Activated naive CD4-positive, alpha-beta T cell treated with anti-CD3 and anti-CD28 coated beads, Interleukin-2, amount 50 U/mL, for 16 hours (primary cell): Measurements from ENCODE around the gene LPIN3.
"Not testable (repeated sequence)": the region's sequence is repeated elsewhere in the genome, so short reads cannot be mapped to it uniquely, and the experiment has no call there.

Source experiments
- DNase-seq: peaks from one replicate; pipeline ENCODE4 v3.0.0-alpha.2; 2020

Gene LPIN3

DNA sequence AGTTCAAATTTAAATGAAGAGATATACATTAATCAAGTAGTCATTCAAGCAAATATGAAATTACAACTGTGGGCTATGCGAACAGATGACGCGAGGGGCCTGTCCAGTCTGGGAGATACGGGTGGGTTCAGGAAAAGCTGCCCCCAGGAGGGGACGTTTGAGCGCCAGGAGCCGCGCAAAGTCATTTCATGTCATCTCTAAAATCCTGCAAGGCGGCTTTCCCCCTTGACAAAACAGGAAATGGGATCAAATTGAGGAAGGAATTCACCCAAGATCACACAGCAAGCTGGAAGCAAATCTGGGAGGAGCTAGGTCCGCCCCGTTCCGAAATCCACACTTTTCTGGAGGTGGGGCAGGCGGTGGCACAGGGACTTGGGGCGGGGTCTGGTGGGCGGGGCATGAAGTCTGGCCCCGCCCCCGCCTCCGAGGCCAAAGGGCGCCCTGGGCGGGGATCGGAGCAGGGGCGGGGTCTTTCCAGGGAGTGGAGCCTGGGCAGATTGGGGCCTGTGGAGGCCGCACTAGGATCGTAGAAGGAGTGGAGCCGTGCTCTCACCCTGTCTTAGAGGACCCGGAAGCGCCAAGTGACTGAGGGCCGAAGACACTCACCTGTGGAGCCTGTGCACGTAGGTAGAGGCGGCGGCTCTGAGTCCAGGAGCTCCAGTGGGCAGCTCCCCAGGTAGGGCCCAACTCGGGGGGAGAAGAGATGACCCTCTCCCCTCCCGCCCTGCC is at the start of gene LPIN3:
Gene LPIN3, plus strand, starts transcription at position 495 of the 729 bp plus-strand sequence. CDS start 4,983 bp downstream, outside the sequence.
- DNase-seq, result peak; percentile 53

GRCh38 chr20:41293269-41294037 is 47.2 kb upstream of the LPIN3 start:
- no peak for DNase-seq

DNA sequence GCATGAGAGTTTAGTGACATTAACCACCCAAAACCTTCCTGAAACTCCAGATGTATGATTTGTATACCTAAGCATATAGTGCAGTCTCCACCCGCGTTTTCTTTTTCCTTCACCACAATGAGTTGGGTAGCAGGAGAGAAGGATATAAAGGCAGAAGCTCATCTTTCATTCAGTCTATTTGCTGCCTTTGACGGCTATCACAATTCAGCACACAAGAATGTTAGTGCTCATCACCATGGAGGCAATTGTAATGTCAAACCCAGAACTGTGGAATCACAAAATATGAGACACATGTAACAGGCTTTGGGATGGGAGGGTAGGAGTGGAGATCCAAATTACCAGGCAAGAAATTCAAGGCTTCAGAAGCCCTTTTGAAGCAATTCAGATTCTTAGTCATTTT is 40.7 kb upstream of the LPIN3 start:
- no peak for DNase-seq

DNA sequence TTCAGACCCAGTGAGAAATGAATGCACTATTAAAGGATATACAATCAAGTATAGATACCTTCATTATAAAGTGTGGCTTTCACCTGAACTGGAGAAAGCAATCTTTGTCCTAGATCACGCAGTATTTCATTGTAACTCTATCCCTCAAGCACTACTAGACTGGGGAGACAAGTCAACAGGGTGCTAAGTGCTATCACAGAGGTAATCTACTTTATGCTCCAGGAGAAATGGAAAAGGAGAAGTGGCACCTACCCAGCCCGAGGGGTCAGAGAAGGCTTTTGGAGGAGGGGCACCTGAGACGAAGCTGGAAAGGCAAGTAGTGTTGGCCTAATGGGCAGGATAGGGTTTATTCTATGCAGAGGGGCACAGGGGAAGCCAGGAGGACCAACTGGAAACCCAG is 40.2 kb upstream of the LPIN3 start:
- no peak for DNase-seq

DNA sequence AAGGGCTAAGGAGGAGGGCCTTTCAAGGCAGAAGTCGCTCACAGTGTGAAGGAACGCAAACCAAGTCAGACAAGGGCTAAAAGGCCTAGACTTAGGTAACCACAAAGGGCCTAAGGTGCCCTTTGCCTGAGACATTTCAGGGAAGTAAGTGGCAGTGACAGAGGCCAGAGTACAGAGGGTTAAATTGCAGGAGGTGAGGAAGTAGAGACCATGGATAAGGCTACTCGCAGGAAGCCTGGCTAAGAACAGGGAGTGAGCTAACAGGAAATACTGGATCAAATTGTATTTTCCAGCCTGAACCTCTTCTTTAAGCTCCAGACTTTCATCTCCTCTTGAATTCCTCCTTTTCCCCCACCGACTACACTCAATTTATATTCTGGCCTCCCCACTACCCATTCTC is 39.7 kb upstream of the LPIN3 start:
- no peak for DNase-seq

- no peak for DNase-seq
These were observed 36.6 kb upstream of the LPIN3 start for GRCh38 chr20:41304002-41304401.

DNA sequence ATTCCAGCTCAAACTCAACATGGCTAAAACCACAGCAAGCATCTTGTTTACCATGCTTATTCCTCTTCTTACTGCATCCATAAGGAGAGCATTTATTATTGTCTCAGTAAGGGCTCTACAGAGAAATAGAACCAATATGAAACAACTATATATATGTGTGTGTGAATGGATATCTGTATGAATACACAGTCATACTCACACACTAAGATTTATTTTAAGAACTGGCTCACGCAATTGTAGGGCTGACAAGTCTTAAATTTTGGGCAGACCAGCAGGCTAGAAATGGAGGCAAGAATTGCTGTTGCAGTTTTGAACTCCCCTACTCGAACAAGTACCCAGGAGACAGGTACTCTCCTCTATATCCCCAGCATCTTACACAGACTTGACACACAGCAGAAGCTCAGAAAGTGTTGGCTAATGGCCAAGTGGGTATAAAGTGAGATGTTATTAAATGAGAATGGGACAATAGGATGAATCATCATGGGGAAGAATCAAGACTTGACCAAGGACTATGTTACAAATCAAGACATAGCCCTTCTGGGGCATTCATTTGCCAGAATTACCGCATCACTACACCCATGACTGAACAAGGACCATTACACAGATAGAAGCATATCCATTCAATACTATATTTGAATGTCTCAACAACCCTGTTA is 36.1 kb upstream of the LPIN3 start:
- DNase-seq, result no peak

- DNase-seq, result no peak
These were observed 34.4 kb upstream of the LPIN3 start for GRCh38 chr20:41306061-41306727.

GRCh38 chr20:41307021-41307420 is 33.6 kb upstream of the LPIN3 start:
- no peak for DNase-seq

DNA sequence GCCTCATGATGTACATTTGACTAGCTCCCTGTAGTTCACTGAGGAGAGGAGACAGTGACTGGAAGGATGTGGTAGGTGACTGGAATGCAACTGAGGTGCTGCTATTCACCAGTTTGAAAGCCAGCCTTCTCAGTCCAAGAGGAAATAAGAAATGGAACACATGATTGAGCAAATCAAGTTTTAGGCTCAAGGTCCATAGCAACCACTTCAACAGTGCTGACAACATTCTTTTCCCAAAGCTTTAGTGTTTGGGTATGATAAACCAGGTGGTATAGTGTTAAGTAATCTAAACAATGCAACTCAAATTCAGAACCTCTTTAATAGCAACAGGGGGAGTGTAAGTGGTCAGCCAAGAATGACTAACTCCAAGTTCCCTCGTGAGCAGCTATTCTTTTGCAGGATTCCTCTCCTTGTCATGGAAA is 32.3 kb upstream of the LPIN3 start:
- no peak for DNase-seq

DNA sequence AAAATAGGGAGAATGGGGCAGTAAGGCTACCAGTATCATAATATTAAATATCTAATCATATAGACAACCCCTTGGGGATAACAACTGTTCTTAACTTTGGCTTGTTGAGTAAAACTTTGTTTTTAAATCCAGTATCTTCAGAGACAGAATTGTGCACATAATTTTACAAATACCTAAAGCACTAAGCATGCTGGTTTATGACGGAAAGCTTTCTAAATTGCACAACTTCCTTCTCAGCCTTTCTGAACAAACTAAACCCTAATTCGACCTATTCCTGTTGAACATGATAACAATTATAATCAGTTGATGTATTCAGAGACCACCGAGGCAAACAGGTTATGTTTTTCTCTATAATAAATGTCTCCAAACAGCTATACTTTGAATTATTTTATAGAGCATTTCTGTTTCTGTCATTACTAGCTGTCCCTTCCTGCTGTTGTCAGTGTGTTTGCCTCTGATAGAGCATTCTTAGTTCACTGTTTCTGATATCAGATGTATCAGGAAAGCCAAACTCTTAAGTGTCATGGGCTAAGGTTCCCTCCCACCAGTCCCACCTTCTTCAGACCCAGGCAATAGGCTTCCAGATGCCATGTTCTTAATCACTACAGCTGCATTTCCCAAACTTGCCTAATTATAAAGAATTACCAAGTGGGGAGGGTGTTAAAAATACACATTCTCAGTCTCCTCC is 31.8 kb upstream of the LPIN3 start:
- DNase-seq, result no peak

- no peak for DNase-seq
These were observed 30.8 kb upstream of the LPIN3 start for GRCh38 chr20:41309817-41310216.

DNA sequence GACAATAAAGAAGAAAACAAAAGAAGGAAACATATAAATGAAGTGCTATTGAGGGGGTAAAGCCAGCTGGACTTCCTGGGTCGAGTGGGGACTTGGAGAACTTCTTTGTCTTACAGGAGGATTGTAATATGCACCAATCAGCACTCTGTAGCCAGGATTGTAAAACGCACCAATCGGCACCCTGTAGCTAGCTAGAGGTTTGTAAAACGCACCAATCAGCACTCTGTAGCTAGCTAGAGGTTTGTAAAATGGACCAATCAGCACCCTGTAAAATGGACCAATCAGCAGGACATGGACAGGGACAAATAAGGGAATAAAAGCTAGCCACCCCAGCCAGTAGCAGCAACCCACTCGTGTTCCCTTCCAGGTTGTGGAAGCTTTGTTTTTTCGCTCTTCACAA is 28.6 kb upstream of the LPIN3 start:
- DNase-seq, result not testable (repeated sequence)

- no peak for DNase-seq
These were observed 26.2 kb upstream of the LPIN3 start for GRCh38 chr20:41314386-41314785.

DNA sequence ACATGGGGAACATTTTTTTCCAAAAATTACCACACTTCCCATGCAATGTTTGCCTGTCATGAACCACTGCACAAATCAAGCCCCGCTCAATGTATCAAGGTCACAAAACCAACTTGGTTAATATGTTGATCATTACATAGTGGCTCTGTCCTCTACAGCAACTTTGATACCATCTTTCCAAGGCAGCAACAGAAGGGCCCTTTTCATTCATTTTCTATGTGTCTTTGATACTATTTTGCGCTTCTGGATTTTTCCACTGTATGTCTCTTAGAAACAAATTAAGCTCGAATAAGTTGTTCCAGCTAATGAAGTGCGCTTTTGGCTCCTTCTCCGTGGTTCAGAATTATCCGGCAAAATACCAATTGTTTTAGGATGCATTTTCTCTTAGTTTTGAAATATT is 24.6 kb upstream of the LPIN3 start:
- DNase-seq, result no peak

DNA sequence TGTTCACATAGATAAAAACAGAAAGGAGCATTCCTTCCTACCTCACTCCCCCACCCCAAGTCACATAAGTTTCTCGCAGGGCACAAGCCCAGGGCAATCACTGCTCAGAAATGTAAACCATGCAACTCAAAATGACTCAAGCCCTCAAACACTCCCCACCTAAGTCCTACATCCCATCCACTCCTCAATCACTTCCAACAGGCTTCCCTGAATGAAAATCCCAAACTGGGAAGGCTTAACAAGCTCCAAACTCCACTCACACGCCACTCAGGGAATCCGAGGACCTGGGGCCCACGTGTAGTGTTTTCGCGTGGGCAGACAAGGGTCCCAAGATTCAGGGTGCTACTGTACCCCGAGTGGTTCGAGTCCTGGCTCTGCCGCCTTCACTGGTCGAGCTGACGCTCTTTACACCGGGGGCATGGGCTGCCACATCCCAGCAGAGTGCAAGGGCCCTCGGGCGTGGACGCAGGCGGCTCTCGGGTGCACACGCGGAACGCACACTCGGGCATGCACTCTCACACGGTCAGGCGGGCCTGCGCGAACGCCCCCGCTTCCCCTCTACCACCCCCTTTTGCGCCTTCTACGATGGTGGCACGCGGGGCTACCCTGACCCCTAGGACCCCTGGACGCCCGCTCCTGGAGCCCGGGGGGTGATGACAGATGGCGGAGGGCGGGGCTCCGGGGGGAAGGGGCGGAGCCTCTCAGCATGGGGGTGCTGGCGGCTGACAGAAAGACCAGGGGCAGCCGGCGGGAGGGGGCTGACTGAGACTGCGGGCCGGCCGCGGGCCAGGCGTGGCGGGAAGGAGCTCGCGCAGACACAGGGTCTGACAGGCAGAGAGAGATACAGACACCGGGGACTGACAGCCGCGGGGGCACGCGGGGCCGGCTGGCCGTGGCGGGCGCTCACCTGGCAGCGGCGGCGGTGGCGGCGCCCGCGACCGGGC is 23.7 kb upstream of the LPIN3 start:
- DNase-seq, result peak; percentile 85

- peak; percentile 98 for DNase-seq
These were observed 22.9 kb upstream of the LPIN3 start, which contains the start of gene ZHX3 for GRCh38 chr20:41317546-41318270. ZHX3 (minus strand) TSS chr20:41317731; CDS start chr20:41204916, 112,815 bp downstream.

GRCh38 chr20:41318271-41318649 is 22.4 kb upstream of the LPIN3 start:
- DNase-seq, result no peak

- DNase-seq, result no peak
These were observed 20.2 kb upstream of the LPIN3 start for GRCh38 chr20:41320441-41320840.

GRCh38 chr20:41320976-41321375 is 19.6 kb upstream of the LPIN3 start:
- DNase-seq, result no peak

DNA sequence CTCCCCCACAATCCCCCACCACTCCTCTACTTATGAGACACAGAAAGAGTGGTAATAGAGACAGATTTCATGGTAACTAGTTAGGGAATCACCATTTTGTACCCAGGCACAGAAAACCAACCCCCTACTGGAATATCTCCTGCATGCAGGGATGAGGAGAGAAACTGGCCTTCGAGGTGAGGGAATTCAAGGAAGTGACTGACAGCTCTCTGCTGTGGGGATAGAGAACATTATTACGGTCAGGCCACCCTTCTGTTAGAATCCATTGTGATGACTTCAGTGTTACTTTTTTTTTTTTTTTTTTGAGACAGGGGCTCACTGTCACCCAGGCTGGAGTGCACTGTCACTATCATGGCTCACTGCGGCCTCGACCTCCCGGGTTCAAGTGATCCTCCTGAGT is 13.4 kb upstream of the LPIN3 start:
- no peak for DNase-seq
